ENCODE results near the gene CLNK. TPM values are rescaled to one million over a fixed set of nuclear protein-coding genes. Genes with fewer than 3 reads are reported as not detected.

Gene CLNK
- total RNA-seq, 2 experiments from 2014 or later = 2.0 TPM; not detected in 1

GRCh38 chr4:10690185-10690907 is 5.8 kb upstream of the CLNK start:
- no peak overlapping the region for H3K4me3 ChIP-seq (ENCODE audit: low read depth, low read length, poor library complexity, severe bottlenecking)

GRCh38 chr4:10688846-10689245 is 4.3 kb upstream of the CLNK start:
- Histone ChIP-seq H3K4me2 (ENCODE audit: low read length) (peak overlapping the region; percentile 29), H3K4me1 (ENCODE audit: insufficient read depth, low read length, poor library complexity, severe bottlenecking) (peaks cover 24% of the 10 kb centered on the region), H4K20me1 (ENCODE audit: insufficient read depth, low read length) (no peaks in the 10 kb centered on the region), H2AFZ (ENCODE audit: low read length) (peak overlapping the region; percentile 89; the same call in 1 of the 2 replicates), H3K4me3 (ENCODE audit: low read depth, low read length, poor library complexity, severe bottlenecking) (no peak overlapping the region), H3K27ac (ENCODE audit: low read depth, low read length, poor library complexity, severe bottlenecking) (no peak overlapping the region), H3K79me2 (ENCODE audit: insufficient read depth, low read depth, low read length) (no peaks in the 10 kb centered on the region), H3K9me2 (ENCODE audit: insufficient read depth, low read length) (no peaks in the 10 kb centered on the region), H3K9me3 (ENCODE audit: low read length) (no peaks in the 10 kb centered on the region), H3K36me3 (ENCODE audit: insufficient read depth, low read length) (no peaks in the 10 kb centered on the region)
- TF ChIP-seq EZH2phosphoT487 (IDR thresholded peaks at IDR 0.05; ENCODE audit: borderline replicate concordance, low read depth, low read length) (no peak), CTCF (conservative IDR thresholded peaks at IDR 0.05; ENCODE audit: low read length) (no peak)
- peak; percentile 15 for DNase-seq (ENCODE audit: low spot score)
- ChIA-PET CTCF (ENCODE audit: unreplicated experiment) (no interaction called here), POLR2A (interaction anchor here (0.6 kb wide), 1 partner anchor 919 kb away, joined by 3 read pairs; no protein-coding TSS in a partner anchor)
- no TSS peak for BruUV-seq (replicated peaks)
- intact Hi-C loops (cut with micrococcal nuclease; ENCODE audit: unreplicated experiment) = loop anchor here (2.0 kb wide), 1 partner anchor 34 kb away; no protein-coding TSS in a partner anchor

More at GRCh38 chr4:10690185-10690907, 5.8 kb upstream of the CLNK start:
- H3K79me2 ChIP-seq (ENCODE audit: insufficient read depth, low read depth, low read length) = no peaks in the 10 kb centered on the region
- peaks cover 14% of the 10 kb centered on the region for H3K4me1 ChIP-seq (ENCODE audit: insufficient read depth, low read length, poor library complexity, severe bottlenecking)
- no peak for DNase-seq (ENCODE audit: low spot score)
- TF ChIP-seq CTCF (conservative IDR thresholded peaks at IDR 0.05; ENCODE audit: low read length) (no peak), EZH2phosphoT487 (IDR thresholded peaks at IDR 0.05; ENCODE audit: borderline replicate concordance, low read depth, low read length) (no peak)
- no TSS peak for BruUV-seq (replicated peaks)
- ChIA-PET POLR2A (interaction anchor here (1.2 kb wide), 1 partner anchor 20 kb away, joined by 3 read pairs; no protein-coding TSS in a partner anchor), CTCF (ENCODE audit: unreplicated experiment) (interaction anchor here (0.6 kb wide), 1 partner anchor 11 kb away, joined by 3 read pairs; no protein-coding TSS in a partner anchor)
- H4K20me1 ChIP-seq (ENCODE audit: insufficient read depth, low read length) = no peaks in the 10 kb centered on the region
- no peaks in the 10 kb centered on the region for H3K36me3 ChIP-seq (ENCODE audit: insufficient read depth, low read length)
- intact Hi-C loops (cut with micrococcal nuclease; ENCODE audit: unreplicated experiment) = no loop called here
- no peak overlapping the region for H3K27ac ChIP-seq (ENCODE audit: low read depth, low read length, poor library complexity, severe bottlenecking)
- H3K9me2 ChIP-seq (ENCODE audit: insufficient read depth, low read length) = no peaks in the 10 kb centered on the region
- no peak overlapping the region for H2AFZ ChIP-seq (ENCODE audit: low read length)
- H3K9me3 ChIP-seq (ENCODE audit: low read length) = no peaks in the 10 kb centered on the region
- H3K4me2 ChIP-seq (ENCODE audit: low read length) = no peak overlapping the region

DNA sequence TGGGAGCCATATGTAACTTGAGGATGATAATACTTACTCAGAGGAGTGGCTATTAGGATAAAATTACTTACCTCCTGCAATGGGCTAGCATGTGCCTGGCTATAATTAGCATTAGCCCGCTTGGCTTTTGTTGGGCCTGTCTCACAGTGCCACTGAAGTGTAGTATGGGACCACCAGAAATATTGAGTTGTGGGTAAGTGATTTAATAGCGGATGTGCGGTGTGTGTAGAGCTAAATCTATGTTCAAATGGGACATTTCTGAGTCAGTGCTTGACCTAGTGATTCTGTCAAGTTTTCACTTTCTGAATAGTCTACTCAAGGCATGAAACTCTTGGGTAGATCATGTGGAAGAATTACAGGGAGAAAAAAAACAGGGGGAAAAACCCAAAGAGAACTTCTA is 3.5 kb upstream of the CLNK start:
- H3K79me2 ChIP-seq (ENCODE audit: insufficient read depth, low read depth, low read length) = no peaks in the 10 kb centered on the region
- no peak overlapping the region; the same call in 1 of the 2 replicates for H2AFZ ChIP-seq (ENCODE audit: low read length)
- TF ChIP-seq EZH2phosphoT487 (IDR thresholded peaks at IDR 0.05; ENCODE audit: borderline replicate concordance, low read depth, low read length) (no peak), CTCF (conservative IDR thresholded peaks at IDR 0.05; ENCODE audit: low read length) (no peak)
- no peaks in the 10 kb centered on the region for H4K20me1 ChIP-seq (ENCODE audit: insufficient read depth, low read length)
- no peak for DNase-seq (ENCODE audit: low spot score)
- no peak overlapping the region for H3K4me3 ChIP-seq (ENCODE audit: low read depth, low read length, poor library complexity, severe bottlenecking)
- no TSS peak for BruUV-seq (replicated peaks)
- no peak overlapping the region for H3K27ac ChIP-seq (ENCODE audit: low read depth, low read length, poor library complexity, severe bottlenecking)
- ChIA-PET CTCF (ENCODE audit: unreplicated experiment) (no interaction called here), POLR2A (no interaction called here)
- no peak overlapping the region for H3K4me2 ChIP-seq (ENCODE audit: low read length)
- no peaks in the 10 kb centered on the region for H3K36me3 ChIP-seq (ENCODE audit: insufficient read depth, low read length)
- H3K9me3 ChIP-seq (ENCODE audit: low read length) = no peaks in the 10 kb centered on the region
- H3K4me1 ChIP-seq (ENCODE audit: insufficient read depth, low read length, poor library complexity, severe bottlenecking) = peaks cover 24% of the 10 kb centered on the region
- no peaks in the 10 kb centered on the region for H3K9me2 ChIP-seq (ENCODE audit: insufficient read depth, low read length)
- intact Hi-C loops (cut with micrococcal nuclease; ENCODE audit: unreplicated experiment) = loop anchor here (2.0 kb wide), 1 partner anchor 35 kb away; no protein-coding TSS in a partner anchor

Measured in OCI-LY7 (cell line).